IPS-20b (cell line): ENCODE measurements around the gene AXDND1.

Source experiments
- H3K27ac ChIP-seq: one replicate; pipeline ENCODE4 v1.5.1; 2013; ENCODE audit warnings: low read length
- H3K27me3 ChIP-seq: 2 replicates; pipeline ENCODE4 v1.6.1; 2013; ENCODE audit warnings: mild to moderate bottlenecking, low read length, inconsistent platforms; ENCODE audit not compliant: insufficient read depth
- H3K36me3 ChIP-seq: 2 replicates; pipeline ENCODE4 v1.6.1; 2013; ENCODE audit warnings: low read depth, mild to moderate bottlenecking, inconsistent platforms, low read length, moderate library complexity; ENCODE audit not compliant: insufficient read depth
- H3K4me1 ChIP-seq: 2 replicates; pipeline ENCODE4 v1.6.1; 2013; ENCODE audit warnings: mild to moderate bottlenecking, control low read depth, inconsistent platforms, low read length, moderate library complexity; ENCODE audit not compliant: insufficient read depth
- H3K4me3 ChIP-seq: 2 replicates; pipeline ENCODE4 v1.5.1; 2013; ENCODE audit warnings: mild to moderate bottlenecking, low read length, inconsistent platforms
- H3K9ac ChIP-seq: 2 replicates; pipeline ENCODE4 v1.6.1; 2013; ENCODE audit warnings: low read depth, mild to moderate bottlenecking, inconsistent platforms, low read length, moderate library complexity
- H3K9me3 ChIP-seq: 2 replicates; pipeline ENCODE4 v1.6.1; 2013; ENCODE audit warnings: mild to moderate bottlenecking, low read depth, low read length, inconsistent platforms; ENCODE audit not compliant: insufficient read depth

Gene AXDND1

GRCh38 chr1:179588425-179589024 lies 222.8 kb downstream of the AXDND1 start:
- Histone ChIP-seq H3K4me1 (peaks cover 4% of the 10 kb centered on the region), H3K27me3 (peaks cover 80% of the 10 kb centered on the region), H3K4me3 (no peak overlapping the region), H3K9ac (no peak overlapping the region), H3K9me3 (no peaks in the 10 kb centered on the region), H3K36me3 (no peaks in the 10 kb centered on the region), H3K27ac (no peak overlapping the region)

GRCh38 chr1:179589509-179589908 lies 223.7 kb downstream of the AXDND1 start:
- no peak overlapping the region for H3K4me3 ChIP-seq
- H3K9ac ChIP-seq, result no peak overlapping the region
- H3K36me3 ChIP-seq, result no peaks in the 10 kb centered on the region
- H3K27me3 ChIP-seq, result peaks cover 71% of the 10 kb centered on the region
- no peaks in the 10 kb centered on the region for H3K9me3 ChIP-seq
- H3K4me1 ChIP-seq, result peaks cover 4% of the 10 kb centered on the region
- no peak overlapping the region for H3K27ac ChIP-seq

- H3K4me3 ChIP-seq, result no peak overlapping the region
- peaks cover 59% of the 10 kb centered on the region for H3K27me3 ChIP-seq
- no peaks in the 10 kb centered on the region for H3K9me3 ChIP-seq
- H3K4me1 ChIP-seq, result no peaks in the 10 kb centered on the region; the same call in 1 of the 2 replicates
- H3K27ac ChIP-seq, result no peak overlapping the region
- no peak overlapping the region for H3K9ac ChIP-seq
- H3K36me3 ChIP-seq, result no peaks in the 10 kb centered on the region
These were observed 224.9 kb downstream of the AXDND1 start for GRCh38 chr1:179590671-179591070.

GRCh38 chr1:179591253-179591591 lies 225.5 kb downstream of the AXDND1 start:
- Histone ChIP-seq H3K36me3 (no peaks in the 10 kb centered on the region), H3K4me1 (no peaks in the 10 kb centered on the region), H3K27ac (no peak overlapping the region), H3K4me3 (no peak overlapping the region), H3K9ac (no peak overlapping the region), H3K27me3 (peaks cover 54% of the 10 kb centered on the region), H3K9me3 (no peaks in the 10 kb centered on the region)

- Histone ChIP-seq H3K9ac (no peak within 1 kb of the TSS), H3K36me3 (no peaks in the 10 kb centered on the region), H3K4me1 (no peaks in the 10 kb centered on the region), H3K9me3 (no peaks in the 10 kb centered on the region), H3K27ac (no peak within 1 kb of the TSS), H3K27me3 (peaks cover 47% of the 10 kb centered on the region), H3K4me3 (peak within 1 kb of the TSS; percentile 14; the same call in 1 of the 2 replicates)
These were observed 226.1 kb downstream of the AXDND1 start, which contains the start of gene TDRD5 for GRCh38 chr1:179591592-179592580. Gene TDRD5 (plus strand): TSS chr1:179591832. CDS start chr1:179592616, 784 bp downstream.

GRCh38 chr1:179598631-179599030 lies 232.9 kb downstream of the AXDND1 start:
- Histone ChIP-seq H3K36me3 (no peaks in the 10 kb centered on the region), H3K4me1 (no peaks in the 10 kb centered on the region), H3K4me3 (no peak overlapping the region), H3K9me3 (no peaks in the 10 kb centered on the region), H3K9ac (no peak overlapping the region), H3K27me3 (no peaks in the 10 kb centered on the region; the same call in 1 of the 2 replicates), H3K27ac (no peak overlapping the region)

GRCh38 chr1:179599623-179600249 lies 234.0 kb downstream of the AXDND1 start:
- Histone ChIP-seq H3K9me3 (peaks cover 3% of the 10 kb centered on the region; the same call in 1 of the 2 replicates), H3K27me3 (no peaks in the 10 kb centered on the region), H3K9ac (no peak overlapping the region), H3K4me3 (no peak overlapping the region), H3K36me3 (no peaks in the 10 kb centered on the region), H3K4me1 (no peaks in the 10 kb centered on the region), H3K27ac (no peak overlapping the region)

- H3K27me3 ChIP-seq, result no peaks in the 10 kb centered on the region
- no peaks in the 10 kb centered on the region for H3K36me3 ChIP-seq
- H3K4me3 ChIP-seq, result no peak overlapping the region
- peaks cover 3% of the 10 kb centered on the region; the same call in 1 of the 2 replicates for H3K9me3 ChIP-seq
- no peaks in the 10 kb centered on the region for H3K4me1 ChIP-seq
- H3K27ac ChIP-seq, result no peak overlapping the region
- no peak overlapping the region for H3K9ac ChIP-seq
These were observed 235.3 kb downstream of the AXDND1 start for GRCh38 chr1:179601093-179601492.
